ENCODE data around the gene CDH4.

Gene CDH4

GRCh38 chr20:61750093-61750492, 498.0 kb downstream of the CDH4 start:
- TF ChIP-seq CTCF (IDR thresholded peaks at IDR 0.05): no peak
- no peaks in the 10 kb centered on the region for H3K4me1 ChIP-seq (ENCODE audit: control insufficient read depth in 1 of 2, insufficient read depth in 1 of 2, low read depth in 1 of 2, low read length in 1 of 2)
- no peaks in the 10 kb centered on the region for H3K9me3 ChIP-seq
- no peaks in the 10 kb centered on the region for H3K36me3 ChIP-seq
- no peaks in the 10 kb centered on the region for H3K27me3 ChIP-seq
- H3K4me3 ChIP-seq (ENCODE audit: low read depth in 1 of 2, low read length in 1 of 2): no peak overlapping the region
- H3K27ac ChIP-seq: no peak overlapping the region

- no peaks in the 10 kb centered on the region for H3K4me1 ChIP-seq (ENCODE audit: control insufficient read depth in 1 of 2, insufficient read depth in 1 of 2, low read depth in 1 of 2, low read length in 1 of 2)
- H3K4me3 ChIP-seq (ENCODE audit: low read depth in 1 of 2, low read length in 1 of 2): no peak overlapping the region
- H3K9me3 ChIP-seq: no peaks in the 10 kb centered on the region
- H3K27ac ChIP-seq: no peak overlapping the region
- no peaks in the 10 kb centered on the region for H3K36me3 ChIP-seq
- H3K27me3 ChIP-seq: no peaks in the 10 kb centered on the region
- no peak for TF ChIP-seq CTCF (IDR thresholded peaks at IDR 0.05)
Observed at GRCh38 chr20:61752576-61752975, 500.5 kb downstream of the CDH4 start.

GRCh38 chr20:61753316-61753942, 501.4 kb downstream of the CDH4 start:
- no peak for TF ChIP-seq CTCF (IDR thresholded peaks at IDR 0.05)
- Histone ChIP-seq H3K27me3 (no peaks in the 10 kb centered on the region), H3K27ac (no peak overlapping the region), H3K9me3 (no peaks in the 10 kb centered on the region), H3K36me3 (no peaks in the 10 kb centered on the region), H3K4me3 (ENCODE audit: low read depth in 1 of 2, low read length in 1 of 2) (no peak overlapping the region), H3K4me1 (ENCODE audit: control insufficient read depth in 1 of 2, insufficient read depth in 1 of 2, low read depth in 1 of 2, low read length in 1 of 2) (no peaks in the 10 kb centered on the region)

GRCh38 chr20:61753987-61754956, 502.2 kb downstream of the CDH4 start:
- H3K36me3 ChIP-seq: no peaks in the 10 kb centered on the region
- H3K27me3 ChIP-seq: no peaks in the 10 kb centered on the region
- H3K9me3 ChIP-seq: no peaks in the 10 kb centered on the region
- no peak overlapping the region for H3K27ac ChIP-seq
- no peak overlapping the region for H3K4me3 ChIP-seq (ENCODE audit: low read depth in 1 of 2, low read length in 1 of 2)
- TF ChIP-seq CTCF (IDR thresholded peaks at IDR 0.05): no peak
- H3K4me1 ChIP-seq (ENCODE audit: control insufficient read depth in 1 of 2, insufficient read depth in 1 of 2, low read depth in 1 of 2, low read length in 1 of 2): no peaks in the 10 kb centered on the region

- Histone ChIP-seq H3K36me3 (no peaks in the 10 kb centered on the region), H3K4me1 (ENCODE audit: control insufficient read depth in 1 of 2, insufficient read depth in 1 of 2, low read depth in 1 of 2, low read length in 1 of 2) (no peaks in the 10 kb centered on the region), H3K27ac (no peak overlapping the region), H3K9me3 (no peaks in the 10 kb centered on the region), H3K4me3 (ENCODE audit: low read depth in 1 of 2, low read length in 1 of 2) (no peak overlapping the region), H3K27me3 (no peaks in the 10 kb centered on the region)
- no peak for TF ChIP-seq CTCF (IDR thresholded peaks at IDR 0.05)
Observed at GRCh38 chr20:61754976-61755778, 503.1 kb downstream of the CDH4 start.
